ENCODE results near the gene NPTX1. TPM values are rescaled to one million over a fixed set of nuclear protein-coding genes. Genes with fewer than 3 reads are reported as not detected.

NPTX1 gene
- total and polyA plus RNA-seq, 9 of the 15 experiments (the other 6 are each of a cell fraction or from before 2014, with no cell fraction given), result 0.04 TPM; not detected in 8

GRCh38 chr17:80454557-80455335 lies 21.7 kb downstream of the NPTX1 start (continued):
- TF ChIP-seq ZFP1 (CRISPR knock-in tag; IDR thresholded peaks at IDR 0.05) (no peak), MED1 (CRISPR knock-in tag; IDR thresholded peaks at IDR 0.05; ENCODE audit: borderline replicate concordance) (no peak), NONO (IDR thresholded peaks at IDR 0.05; ENCODE audit: low read depth in 2 of 2, low read length in 1 of 2) (peak in 1 of 2 experiments; percentile 94; a peak in 3 of 4 replicates), PHF21A (IDR thresholded peaks at IDR 0.05; ENCODE audit: borderline replicate concordance, low read depth) (no peak; the same call in 1 of the 2 replicates), BDP1 (IDR thresholded peaks at IDR 0.05; ENCODE audit: insufficient read depth, insufficient read length) (no peak), KHSRP (IDR thresholded peaks at IDR 0.05) (no peak), THRB (CRISPR knock-in tag; conservative IDR thresholded peaks at IDR 0.05) (no peak; the same call in 1 of the 2 replicates), MAFG (tag; conservative IDR thresholded peaks at IDR 0.05) (no peak), ETV6 (IDR thresholded peaks at IDR 0.05; ENCODE audit: borderline replicate concordance in 1 of 2, low read depth in 2 of 2, low read length in 1 of 2) (no peak), ETV6 (CRISPR knock-in tag; IDR thresholded peaks at IDR 0.05; ENCODE audit: borderline replicate concordance) (0 out of 2 replicates have a peak, but pooled peaks have one; percentile 40), FOXK1 (CRISPR knock-in tag; IDR thresholded peaks at IDR 0.05; ENCODE audit: borderline replicate concordance) (no peak), ZNF311 (CRISPR knock-in tag; IDR thresholded peaks at IDR 0.05) (no peak), MEF2A (IDR thresholded peaks at IDR 0.05; ENCODE audit: control insufficient read depth, low read depth, low read length) (no peak)
- TF ChIP-seq, protein P1, sequence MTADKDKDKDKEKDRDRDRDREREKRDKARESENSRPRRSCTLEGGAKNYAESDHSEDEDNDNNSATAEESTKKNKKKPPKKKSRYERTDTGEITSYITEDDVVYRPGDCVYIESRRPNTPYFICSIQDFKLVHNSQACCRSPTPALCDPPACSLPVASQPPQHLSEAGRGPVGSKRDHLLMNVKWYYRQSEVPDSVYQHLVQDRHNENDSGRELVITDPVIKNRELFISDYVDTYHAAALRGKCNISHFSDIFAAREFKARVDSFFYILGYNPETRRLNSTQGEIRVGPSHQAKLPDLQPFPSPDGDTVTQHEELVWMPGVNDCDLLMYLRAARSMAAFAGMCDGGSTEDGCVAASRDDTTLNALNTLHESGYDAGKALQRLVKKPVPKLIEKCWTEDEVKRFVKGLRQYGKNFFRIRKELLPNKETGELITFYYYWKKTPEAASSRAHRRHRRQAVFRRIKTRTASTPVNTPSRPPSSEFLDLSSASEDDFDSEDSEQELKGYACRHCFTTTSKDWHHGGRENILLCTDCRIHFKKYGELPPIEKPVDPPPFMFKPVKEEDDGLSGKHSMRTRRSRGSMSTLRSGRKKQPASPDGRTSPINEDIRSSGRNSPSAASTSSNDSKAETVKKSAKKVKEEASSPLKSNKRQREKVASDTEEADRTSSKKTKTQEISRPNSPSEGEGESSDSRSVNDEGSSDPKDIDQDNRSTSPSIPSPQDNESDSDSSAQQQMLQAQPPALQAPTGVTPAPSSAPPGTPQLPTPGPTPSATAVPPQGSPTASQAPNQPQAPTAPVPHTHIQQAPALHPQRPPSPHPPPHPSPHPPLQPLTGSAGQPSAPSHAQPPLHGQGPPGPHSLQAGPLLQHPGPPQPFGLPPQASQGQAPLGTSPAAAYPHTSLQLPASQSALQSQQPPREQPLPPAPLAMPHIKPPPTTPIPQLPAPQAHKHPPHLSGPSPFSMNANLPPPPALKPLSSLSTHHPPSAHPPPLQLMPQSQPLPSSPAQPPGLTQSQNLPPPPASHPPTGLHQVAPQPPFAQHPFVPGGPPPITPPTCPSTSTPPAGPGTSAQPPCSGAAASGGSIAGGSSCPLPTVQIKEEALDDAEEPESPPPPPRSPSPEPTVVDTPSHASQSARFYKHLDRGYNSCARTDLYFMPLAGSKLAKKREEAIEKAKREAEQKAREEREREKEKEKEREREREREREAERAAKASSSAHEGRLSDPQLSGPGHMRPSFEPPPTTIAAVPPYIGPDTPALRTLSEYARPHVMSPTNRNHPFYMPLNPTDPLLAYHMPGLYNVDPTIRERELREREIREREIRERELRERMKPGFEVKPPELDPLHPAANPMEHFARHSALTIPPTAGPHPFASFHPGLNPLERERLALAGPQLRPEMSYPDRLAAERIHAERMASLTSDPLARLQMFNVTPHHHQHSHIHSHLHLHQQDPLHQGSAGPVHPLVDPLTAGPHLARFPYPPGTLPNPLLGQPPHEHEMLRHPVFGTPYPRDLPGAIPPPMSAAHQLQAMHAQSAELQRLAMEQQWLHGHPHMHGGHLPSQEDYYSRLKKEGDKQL (CRISPR knock-in tag; IDR thresholded peaks at IDR 0.05; ENCODE audit: borderline replicate concordance), result no peak
- TF ChIP-seq, protein P2, sequence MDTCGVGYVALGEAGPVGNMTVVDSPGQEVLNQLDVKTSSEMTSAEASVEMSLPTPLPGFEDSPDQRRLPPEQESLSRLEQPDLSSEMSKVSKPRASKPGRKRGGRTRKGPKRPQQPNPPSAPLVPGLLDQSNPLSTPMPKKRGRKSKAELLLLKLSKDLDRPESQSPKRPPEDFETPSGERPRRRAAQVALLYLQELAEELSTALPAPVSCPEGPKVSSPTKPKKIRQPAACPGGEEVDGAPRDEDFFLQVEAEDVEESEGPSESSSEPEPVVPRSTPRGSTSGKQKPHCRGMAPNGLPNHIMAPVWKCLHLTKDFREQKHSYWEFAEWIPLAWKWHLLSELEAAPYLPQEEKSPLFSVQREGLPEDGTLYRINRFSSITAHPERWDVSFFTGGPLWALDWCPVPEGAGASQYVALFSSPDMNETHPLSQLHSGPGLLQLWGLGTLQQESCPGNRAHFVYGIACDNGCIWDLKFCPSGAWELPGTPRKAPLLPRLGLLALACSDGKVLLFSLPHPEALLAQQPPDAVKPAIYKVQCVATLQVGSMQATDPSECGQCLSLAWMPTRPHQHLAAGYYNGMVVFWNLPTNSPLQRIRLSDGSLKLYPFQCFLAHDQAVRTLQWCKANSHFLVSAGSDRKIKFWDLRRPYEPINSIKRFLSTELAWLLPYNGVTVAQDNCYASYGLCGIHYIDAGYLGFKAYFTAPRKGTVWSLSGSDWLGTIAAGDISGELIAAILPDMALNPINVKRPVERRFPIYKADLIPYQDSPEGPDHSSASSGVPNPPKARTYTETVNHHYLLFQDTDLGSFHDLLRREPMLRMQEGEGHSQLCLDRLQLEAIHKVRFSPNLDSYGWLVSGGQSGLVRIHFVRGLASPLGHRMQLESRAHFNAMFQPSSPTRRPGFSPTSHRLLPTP (IDR thresholded peaks at IDR 0.05; ENCODE audit: borderline replicate concordance, extremely low read depth, insufficient read length), result peak; percentile 20
